Esophagus muscularis mucosa (tissue), 4 donors: ENCODE data around the gene SMIM24.
"Not testable (repeated sequence)": the region's sequence is repeated elsewhere in the genome, so short reads cannot be mapped to it uniquely, and the experiment has no call there.

Source experiments
- EP300 ChIP-seq: sonication (generic); formaldehyde crosslinking; IDR thresholded peaks from one replicate; pipeline ENCODE4 v1.6.1; 2017; ENCODE audit warnings: antibody characterized with exemption
- POLR2AphosphoS5 ChIP-seq, 2 donors: sonication (generic); formaldehyde crosslinking; IDR thresholded peaks; one replicate each; pipeline ENCODE4 v1.6.1; 2017; ENCODE audit warnings: antibody characterized with exemption in 2 of 2
- TF ChIP-seq, protein P1 (sequence below), 3 experiments: fragments of 200-600 bp in 2 of 3; fragments of 450-650 bp in 1 of 3; sonication (generic) in 2 of 3; IDR thresholded peaks; one replicate each; pipeline ENCODE4 v1.5.1; 2017 to 2019; ENCODE audit warnings: antibody characterized with exemption in 3 of 3, mild to moderate bottlenecking in 2 of 3, moderate library complexity in 1 of 3

DNA sequence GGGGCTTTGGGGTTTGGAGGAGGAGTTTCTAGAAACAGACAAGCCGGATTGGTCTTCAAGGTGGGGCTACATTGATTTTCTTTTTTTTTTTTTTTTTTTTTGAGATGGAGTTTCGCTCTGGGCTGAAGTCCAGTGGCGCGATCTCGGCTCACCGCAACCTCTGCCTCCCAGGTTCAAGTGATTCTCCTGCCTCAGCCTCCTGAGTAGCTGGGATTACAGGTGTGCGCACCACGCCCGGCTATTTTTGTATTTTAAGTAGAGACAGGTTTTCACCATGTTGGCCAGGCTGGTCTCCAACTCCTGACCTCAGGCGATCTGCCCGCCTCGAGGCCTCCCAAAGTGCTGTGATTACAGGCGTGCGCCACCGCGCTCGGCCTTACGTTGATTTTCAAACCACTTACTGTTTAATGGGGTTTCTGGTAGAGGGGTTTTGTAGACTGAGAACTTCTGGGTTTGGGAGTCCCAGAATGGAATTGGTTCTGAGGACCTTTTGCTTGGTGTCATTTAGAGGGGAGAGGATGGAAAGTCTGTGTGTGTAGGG is 27.9 kb upstream of the SMIM24 start:
- TF ChIP-seq, protein P1, sequence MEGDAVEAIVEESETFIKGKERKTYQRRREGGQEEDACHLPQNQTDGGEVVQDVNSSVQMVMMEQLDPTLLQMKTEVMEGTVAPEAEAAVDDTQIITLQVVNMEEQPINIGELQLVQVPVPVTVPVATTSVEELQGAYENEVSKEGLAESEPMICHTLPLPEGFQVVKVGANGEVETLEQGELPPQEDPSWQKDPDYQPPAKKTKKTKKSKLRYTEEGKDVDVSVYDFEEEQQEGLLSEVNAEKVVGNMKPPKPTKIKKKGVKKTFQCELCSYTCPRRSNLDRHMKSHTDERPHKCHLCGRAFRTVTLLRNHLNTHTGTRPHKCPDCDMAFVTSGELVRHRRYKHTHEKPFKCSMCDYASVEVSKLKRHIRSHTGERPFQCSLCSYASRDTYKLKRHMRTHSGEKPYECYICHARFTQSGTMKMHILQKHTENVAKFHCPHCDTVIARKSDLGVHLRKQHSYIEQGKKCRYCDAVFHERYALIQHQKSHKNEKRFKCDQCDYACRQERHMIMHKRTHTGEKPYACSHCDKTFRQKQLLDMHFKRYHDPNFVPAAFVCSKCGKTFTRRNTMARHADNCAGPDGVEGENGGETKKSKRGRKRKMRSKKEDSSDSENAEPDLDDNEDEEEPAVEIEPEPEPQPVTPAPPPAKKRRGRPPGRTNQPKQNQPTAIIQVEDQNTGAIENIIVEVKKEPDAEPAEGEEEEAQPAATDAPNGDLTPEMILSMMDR (IDR thresholded peaks at IDR 0.05) = not testable (repeated sequence)
- TF ChIP-seq EP300; POLR2AphosphoS5 (IDR thresholded peaks at IDR 0.05): not testable (repeated sequence)
